ENCODE results near the gene GPR108.

GPR108 gene

DNA sequence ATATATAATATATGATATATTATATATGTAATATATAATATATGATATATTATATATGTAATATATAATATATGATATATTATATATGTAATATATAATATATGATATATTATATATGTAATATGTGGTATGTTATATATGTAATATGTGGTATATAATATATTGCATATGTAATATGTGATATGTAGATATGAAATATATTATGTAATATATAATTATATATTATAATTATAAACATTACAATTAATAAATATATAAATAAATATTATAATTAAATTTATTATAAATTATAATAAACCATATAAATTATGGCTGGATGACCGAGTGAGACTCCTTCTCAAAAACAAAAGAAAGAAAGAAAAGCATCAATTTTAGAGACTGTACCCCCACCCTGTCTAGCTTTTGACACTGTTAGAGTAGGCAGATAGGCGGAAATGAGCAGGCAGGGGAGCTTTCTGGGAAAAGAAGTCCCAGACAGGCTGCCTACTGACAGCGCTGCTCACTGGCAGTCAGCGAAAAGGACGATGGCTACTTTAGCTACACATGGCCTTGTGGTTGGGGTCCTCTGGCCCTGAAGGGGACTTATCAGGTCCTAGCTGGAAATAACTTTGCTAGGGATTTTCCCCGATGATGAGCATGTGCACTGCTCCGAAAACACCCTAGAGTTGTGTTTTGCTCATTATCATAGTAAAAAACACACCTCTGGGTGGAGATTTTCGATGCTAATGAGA is 36.6 kb downstream of the GPR108 start:
- no peak for DNase-seq

DNA sequence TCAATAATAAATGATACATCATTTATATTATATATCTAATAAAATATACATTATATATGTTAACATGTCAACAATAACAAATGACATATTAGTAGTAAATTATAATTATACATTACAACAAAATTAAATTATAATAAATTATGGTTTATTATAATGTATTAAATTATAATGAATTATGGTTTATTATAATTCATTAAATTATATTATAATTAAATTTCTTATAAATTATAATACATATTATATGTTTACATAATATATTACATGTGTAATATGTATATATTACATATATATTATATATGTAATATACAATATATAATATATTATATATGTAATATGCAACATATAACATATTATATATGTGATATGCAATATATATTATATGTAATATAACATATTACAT is 37.4 kb downstream of the GPR108 start:
- DNase-seq: no peak

DNA sequence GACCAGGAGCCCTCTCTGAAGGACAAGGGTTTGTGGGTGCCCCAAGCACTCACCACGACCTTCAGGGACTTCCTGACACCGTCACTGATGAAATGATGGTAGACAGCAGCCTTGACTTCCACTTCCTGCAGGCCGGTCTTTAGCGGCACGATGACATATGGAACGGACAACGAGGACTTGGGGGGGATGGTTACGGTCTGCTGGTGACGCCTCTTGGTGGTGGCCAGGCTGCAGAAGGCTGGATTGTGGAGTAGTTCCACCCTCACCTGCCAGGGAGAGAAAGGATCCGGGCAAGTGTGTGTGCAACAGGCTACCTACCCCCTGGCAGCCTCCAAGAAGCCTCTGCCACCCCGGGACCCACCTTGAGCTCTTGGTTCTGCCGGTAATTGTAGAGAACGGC is 40.1 kb downstream of the GPR108 start:
- no peak for DNase-seq

DNA sequence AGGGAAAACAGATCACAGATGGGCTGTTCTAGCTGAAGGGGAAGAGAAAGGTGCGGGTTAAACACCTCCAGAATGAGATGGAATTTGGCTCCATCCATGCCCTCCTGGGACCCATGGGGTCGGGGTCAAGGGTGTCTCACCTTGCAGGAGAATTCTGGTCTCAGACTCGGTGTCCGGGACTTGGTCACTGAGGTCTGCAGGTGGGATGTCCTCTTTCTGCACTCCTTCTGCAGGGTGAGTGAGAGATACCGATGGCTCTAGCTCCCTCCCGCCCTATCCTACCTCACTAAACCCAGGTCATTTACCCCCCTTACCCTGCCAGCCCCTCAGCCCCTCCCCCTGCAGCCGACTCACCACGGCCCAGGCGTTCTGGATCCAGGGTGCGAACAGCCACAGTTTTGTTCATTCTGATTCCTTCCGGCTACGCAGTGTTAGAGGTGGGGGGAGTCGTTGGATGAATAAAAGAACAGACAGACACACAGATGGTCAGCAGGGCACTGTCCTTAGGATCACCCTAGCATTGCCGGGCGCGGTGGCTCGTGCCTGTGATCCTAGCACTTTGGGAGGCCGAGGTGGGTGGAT is 41.0 kb downstream of the GPR108 start:
- no peak for DNase-seq

DNA sequence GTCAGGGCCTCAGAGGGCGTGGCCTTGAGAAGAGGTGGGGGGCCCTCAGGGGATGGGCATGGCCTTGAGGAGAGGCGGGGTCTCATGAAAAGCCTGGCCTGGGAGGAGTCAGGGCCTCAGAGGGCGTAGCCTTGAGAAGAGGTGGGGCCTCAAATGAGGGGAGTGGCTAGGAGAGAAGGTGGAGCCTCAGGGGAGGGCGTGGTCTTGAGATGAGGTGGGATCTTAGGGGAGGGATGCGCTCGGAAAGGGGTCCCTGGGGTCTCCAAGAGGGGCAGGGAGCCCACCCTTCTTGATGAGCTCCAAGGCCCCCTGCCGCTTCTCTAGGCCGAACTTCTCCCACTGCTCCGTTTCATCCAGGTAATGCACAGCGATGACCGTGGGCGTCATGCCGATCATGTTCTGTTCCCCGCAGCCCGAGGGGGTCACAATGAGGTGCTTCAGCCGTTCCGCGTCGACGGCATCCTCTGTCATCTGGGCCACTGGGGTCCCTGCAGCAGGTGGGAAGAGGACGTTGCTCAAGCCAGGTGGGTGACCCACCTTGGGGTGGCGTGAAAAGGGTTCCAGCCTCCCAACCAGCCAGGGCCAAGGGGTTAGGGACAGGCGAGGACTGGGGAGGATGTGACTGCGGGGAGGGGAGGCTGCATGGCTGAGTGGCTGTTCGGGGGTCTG is 43.1 kb downstream of the GPR108 start:
- DNase-seq: no peak

DNA sequence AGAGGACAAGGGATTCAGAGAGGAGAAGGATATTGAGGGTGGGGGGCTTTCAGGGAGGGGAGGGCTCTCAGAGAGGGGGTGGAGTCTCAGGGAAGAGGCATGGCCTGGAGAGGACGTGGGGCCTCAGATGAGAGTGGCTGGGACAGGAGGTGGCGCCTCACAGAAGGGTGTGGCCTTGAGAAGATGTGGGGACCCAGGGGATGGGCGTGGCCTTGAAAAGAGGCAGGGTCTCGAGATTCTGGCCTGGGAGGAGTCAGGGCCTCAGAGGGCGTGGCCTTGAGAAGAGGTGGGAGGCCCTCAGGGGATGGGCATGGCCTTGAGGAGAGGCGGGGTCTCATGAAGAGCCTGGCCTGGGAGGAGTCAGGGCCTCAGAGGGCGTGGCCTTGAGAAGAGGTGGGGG is 43.7 kb downstream of the GPR108 start:
- DNase-seq: no peak

DNA sequence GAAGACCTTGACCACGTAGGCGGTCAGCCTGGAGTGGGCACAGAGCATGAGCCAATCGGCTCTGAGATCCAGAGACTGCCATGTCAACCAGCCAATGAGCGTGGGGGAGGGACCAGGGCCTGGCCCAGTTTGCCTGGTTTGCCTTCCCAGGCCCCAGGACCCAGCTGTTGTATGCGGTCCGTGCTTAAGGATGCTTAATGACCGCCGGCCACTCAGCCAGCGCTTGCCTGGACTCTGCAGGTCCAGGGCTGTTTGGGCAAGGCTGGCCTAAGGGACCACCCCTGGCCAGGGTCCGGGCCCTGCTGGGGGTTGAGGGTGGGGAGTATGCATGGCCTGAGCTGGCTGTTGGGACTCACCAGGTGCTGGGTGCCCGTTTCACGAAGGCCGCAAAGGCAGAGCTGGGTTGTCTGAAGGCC is 44.3 kb downstream of the GPR108 start:
- DNase-seq: no peak

DNA sequence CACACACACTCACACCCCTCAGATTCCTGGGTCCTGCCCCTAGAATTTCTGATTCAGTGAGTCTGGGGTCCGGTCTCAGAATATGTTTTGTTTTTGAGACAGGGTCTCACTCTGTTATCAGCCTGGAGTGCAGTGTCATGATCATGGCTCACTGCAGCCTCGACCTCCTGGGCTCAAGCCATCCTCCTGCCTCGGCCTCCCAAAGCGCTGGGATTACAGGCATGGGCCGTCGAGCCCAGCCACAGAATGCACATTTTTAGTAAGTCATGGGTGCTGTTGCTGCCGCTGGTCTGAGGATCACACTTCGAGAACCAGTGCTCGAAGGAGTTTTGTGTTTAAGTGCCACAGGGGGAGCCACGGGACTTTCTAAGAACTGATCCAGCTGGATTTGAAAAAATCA is 45.4 kb downstream of the GPR108 start:
- no peak for DNase-seq

DNA sequence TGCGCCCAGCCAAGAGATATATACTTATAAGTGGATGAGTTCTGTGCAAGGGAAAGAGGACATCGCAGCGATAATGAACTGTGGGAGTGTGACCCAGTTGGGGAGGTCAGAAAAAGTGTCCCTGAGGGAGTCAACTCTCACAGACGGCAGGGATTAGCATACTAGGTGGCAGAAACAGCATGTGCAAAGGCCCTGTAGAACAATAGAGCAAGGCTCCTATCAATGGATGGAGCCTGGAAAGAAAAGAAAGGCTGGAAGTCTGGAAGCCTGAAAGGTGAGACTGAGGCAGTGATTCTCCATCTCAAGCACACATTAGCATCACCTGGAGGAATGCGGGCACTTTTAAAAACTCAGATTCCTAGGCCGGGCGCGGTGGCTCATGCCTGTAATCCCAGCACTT is 46.0 kb downstream of the GPR108 start:
- no peak for DNase-seq

DNA sequence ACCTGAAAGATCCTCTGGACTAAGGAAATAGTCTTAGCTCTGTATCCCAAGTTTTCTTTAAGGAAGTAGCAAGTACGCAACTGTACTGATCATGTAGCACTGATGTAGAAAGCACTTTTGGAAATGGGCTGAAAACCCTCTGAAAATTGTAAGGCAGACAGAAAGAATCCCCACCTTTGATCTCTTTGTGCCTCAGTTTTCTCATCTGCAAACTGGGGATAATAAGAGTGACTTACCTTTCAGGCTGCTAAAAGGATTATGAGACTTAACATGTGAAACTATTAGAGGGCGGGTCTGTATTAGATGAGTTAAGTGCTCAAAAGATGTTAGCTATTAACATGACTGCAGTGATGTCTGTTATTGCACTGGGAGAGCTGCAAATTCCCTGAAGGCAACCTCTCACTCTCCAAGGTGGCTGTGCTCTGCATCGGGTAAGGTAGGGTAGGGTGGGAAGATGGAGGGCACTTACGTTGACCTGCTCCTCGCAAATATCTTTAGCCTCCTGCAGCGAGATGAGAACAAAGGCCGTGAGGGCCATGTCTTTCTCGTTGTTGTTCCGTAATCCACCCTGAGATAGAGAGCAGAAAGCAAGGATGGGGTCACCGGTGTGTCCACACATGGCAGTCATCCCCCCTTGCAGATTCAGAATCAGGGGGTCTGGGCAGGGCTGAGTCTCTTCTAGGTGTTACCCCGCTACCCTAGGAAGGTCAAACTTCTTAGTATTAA is 47.1 kb downstream of the GPR108 start:
- no peak for DNase-seq

DNA sequence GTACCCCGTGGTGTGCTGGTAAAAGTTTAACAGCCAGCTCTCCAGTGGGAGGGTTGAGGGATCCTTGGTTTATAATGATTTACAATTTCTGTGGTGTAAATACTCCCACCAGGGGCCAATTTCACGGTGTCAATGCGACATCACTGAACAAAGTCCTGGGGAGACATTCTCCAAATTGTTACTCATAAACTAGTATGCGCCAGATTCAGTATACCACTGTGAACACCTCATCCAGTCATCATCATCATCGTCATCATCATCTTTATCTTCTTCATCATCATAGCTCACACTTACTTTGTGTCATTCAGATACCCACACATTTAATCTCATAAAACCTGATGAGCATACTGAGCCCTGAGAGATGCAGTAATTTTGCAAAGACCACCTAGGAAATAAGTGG is 50.3 kb downstream of the GPR108 start:
- DNase-seq: no peak

DNA sequence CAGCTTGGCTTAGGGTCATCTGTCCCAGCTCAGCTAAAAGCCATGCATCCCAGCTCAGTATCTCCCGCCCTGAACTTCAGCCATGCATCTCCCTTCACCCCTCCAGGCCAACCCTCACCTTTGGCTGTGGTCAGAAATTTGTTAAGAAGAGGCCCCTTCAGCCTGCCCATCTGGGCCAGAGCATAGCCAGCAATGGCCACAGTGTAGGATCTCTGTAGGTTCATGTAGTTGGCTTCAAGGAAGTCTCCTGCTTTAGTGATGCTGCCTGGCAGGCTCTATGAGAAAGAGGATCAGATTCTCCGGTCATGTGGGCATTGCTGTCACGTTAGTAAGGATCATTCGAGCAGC is 50.8 kb downstream of the GPR108 start:
- DNase-seq: no peak

DNA sequence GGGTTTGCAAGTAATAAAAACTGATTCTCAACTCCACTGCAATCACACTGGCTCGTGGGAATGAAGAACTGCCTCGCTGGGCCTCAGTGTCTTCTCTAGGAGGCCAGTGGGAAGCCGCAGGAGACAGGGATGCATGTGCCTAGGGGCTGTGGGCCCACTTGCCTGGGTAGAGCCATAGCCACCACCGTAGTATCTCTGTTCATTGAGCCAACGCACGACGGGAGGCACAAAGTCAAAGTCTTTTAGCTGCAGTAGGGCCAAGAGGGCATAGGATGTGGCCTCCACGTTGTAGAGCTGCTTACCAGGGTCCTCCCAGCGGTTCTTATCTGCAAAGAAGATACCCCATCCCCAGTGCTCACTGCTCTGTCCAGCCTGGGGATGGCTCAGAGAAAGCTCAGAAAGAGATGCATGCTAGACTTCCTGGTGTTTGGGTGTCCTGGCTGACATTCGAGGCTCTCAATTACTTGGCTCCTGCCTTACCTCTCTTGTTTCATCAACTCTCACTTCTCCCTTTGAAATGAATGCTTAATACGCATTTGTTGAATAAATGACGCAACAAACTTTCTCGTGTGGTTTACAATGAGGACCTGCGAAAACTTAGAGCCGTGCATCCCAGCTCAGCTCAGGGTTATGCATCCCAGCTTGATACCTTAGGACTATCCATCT is 51.3 kb downstream of the GPR108 start:
- no peak for DNase-seq

DNA sequence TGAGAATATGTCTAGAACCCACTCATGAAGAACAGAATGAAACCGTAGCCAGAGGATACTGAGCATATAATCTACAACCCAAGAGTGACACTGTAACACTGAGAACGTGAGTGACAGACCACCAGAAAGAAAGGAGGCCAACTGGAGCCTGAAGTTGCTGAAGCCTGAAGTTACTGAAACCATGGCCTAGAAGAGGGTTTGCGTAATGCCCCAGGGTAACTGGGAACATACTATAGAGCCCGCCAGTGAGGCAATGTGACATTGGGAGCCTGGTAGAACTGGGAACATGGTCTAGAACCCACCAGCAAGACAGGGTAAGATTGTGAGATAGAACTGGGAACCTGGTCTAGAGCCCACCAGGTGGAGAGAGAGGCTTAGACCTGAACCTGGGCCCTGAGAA is 51.9 kb downstream of the GPR108 start:
- DNase-seq: no peak

DNA sequence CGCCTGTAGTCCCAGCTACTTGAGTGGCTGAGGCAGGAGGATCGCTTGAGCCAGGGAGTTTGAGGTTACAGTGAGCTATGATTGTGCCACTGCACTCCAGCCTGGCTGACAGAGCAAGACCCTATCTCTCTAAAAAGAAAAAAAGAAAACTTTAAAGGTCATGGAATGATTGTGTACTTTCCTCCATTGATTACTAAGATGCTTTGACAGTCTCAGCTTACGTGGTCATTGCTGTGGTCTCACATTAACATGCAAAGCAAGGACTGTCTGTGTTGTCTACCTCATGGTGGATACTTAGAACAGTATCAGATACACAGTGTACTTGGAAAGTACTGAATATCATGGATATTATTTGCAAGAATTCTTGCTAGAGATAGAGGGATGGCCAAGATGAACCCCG is 53.4 kb downstream of the GPR108 start:
- no peak for DNase-seq

DNA sequence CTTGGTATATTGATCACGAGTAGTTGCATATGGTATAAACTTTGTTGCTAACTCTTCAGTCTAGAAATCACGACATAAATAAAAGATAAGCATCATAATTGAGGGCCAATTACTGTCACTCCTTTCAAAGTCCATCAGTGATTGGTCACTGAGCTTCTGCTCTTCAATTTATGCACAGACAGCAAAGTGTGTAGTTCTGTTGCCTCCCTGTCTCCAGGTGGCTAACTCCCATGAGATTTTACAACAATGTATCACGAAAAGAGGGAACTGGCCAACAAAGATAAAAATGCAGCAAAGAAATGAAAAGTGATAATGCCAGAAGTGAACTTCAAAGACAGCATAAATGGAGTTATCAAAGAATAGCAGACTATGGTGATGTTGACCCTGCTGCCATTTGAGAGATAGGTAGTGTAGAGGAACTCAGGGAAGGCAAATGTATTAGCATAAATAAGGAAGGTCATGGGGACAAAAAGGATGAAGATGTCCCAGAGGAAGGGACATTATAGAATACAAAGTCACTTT is 54.7 kb downstream of the GPR108 start:
- DNase-seq: no peak

DNA sequence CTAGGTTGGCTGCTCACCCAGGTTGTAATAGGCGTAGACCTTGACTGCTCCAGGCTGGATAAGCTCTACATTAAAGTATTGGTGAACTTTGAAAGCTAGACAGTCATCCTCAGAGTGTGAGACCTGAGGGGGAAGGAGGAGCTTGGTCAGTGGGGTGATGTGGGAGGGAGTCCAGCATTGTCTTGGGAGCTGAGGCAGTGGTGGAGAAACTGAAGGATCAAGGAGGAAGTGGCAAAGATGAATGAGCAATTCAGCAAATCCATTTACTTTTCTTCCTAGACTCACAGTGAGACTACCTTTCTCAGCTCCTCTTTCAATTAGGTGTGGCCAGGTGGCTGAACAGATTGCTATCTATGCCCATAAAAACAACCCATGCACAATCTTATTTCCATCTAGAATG is 57.2 kb downstream of the GPR108 start:
- no peak for DNase-seq

All from activated CD4-positive, alpha-beta T cell treated with anti-CD3 and anti-CD28 coated beads for 1 hour (primary cell).